ENCODE results near the gene KLF15. TPM values are rescaled to one million over a fixed set of nuclear protein-coding genes. Genes with fewer than 3 reads are reported as not detected.

The KLF15 gene
- polyA plus RNA-seq, 2 of the 4 experiments (the other 2 are of a cell fraction): not detected

GRCh38 chr3:126396536-126396935, 39.3 kb upstream of the KLF15 start:
- POLR2A ChIA-PET: no interaction called here

GRCh38 chr3:126395846-126396513, 38.8 kb upstream of the KLF15 start:
- FAIRE-seq (no peak), DNase-seq (ENCODE audit: low read depth in 1 of 2, low spot score in 1 of 2) (no peak), ATAC-seq (no peak)
- no peak overlapping the region for H3K4me2 ChIP-seq
- 60% methylated on average over 5 of the region's 6 CpGs for WGBS (ENCODE audit: missing lambda C conversion rate)
- no peak for TF ChIP-seq TP53 (CRISPR knock-in tag; IDR thresholded peaks at IDR 0.05)
- no peak for TF ChIP-seq HMGXB4 (CRISPR knock-in tag; IDR thresholded peaks at IDR 0.05; ENCODE audit: borderline replicate concordance)
- TF ChIP-seq SMC3 (IDR thresholded peaks at IDR 0.05): no peak
- no peaks in the 10 kb centered on the region for H3K4me1 ChIP-seq
- CTCF ChIA-PET: interaction anchor here (0.6 to 11.1 kb wide), 5 partner anchors 11 to 264 kb away, joined by 3 to 110 read pairs (median 3); no protein-coding TSS in a partner anchor
- H3K9me3 ChIP-seq: no peaks in the 10 kb centered on the region
- no peak overlapping the region for H3K27ac ChIP-seq
- no peak overlapping the region for H3K4me3 ChIP-seq
- POLR2A ChIA-PET: no interaction called here

More at GRCh38 chr3:126396536-126396935, 39.3 kb upstream of the KLF15 start:
- H3K4me3 ChIP-seq: no peak overlapping the region
- no peak for FAIRE-seq
- H3K4me2 ChIP-seq: no peak overlapping the region
- H3K4me1 ChIP-seq: no peaks in the 10 kb centered on the region
- CTCF ChIA-PET: interaction anchor here (1.5 to 11.1 kb wide), 2 partner anchors 11 to 264 kb away, joined by 3 to 110 read pairs; no protein-coding TSS in a partner anchor
- TF ChIP-seq ESRRA (IDR thresholded peaks at IDR 0.05; ENCODE audit: borderline replicate concordance, low read length): no peak
- DNase-seq (ENCODE audit: low read depth in 1 of 2, low spot score in 1 of 2): no peak
- WGBS (ENCODE audit: missing lambda C conversion rate): 53% methylated on average over 5 of the region's 5 CpGs
- no peak overlapping the region for H3K27ac ChIP-seq
- no peaks in the 10 kb centered on the region for H3K9me3 ChIP-seq
- ATAC-seq: no peak

GRCh38 chr3:126394977-126395321, 37.7 kb upstream of the KLF15 start:
- TF ChIP-seq ATOH8 (CRISPR knock-in tag; IDR thresholded peaks at IDR 0.05; ENCODE audit: low read depth) (no peak), FOSB (CRISPR knock-in tag; IDR thresholded peaks at IDR 0.05) (no peak), TP53 (CRISPR knock-in tag; IDR thresholded peaks at IDR 0.05) (no peak), FOXS1 (CRISPR knock-in tag; IDR thresholded peaks at IDR 0.05) (no peak), NPAS2 (CRISPR knock-in tag; IDR thresholded peaks at IDR 0.05; ENCODE audit: borderline replicate concordance) (no peak), ELK1 (IDR thresholded peaks at IDR 0.05; ENCODE audit: low read depth, low read length) (no peak), GATA3 (IDR thresholded peaks at IDR 0.05; ENCODE audit: borderline replicate concordance) (no peak), KDM5A (IDR thresholded peaks at IDR 0.05) (no peak), RFX5 (IDR thresholded peaks at IDR 0.05) (no peak), SREBF2 (IDR thresholded peaks at IDR 0.05) (no peak), HMGXB4 (CRISPR knock-in tag; IDR thresholded peaks at IDR 0.05; ENCODE audit: borderline replicate concordance) (no peak), EHF (CRISPR knock-in tag; IDR thresholded peaks at IDR 0.05) (no peak), EHMT2 (IDR thresholded peaks at IDR 0.05; ENCODE audit: low read depth) (no peak), HOXA7 (CRISPR knock-in tag; IDR thresholded peaks at IDR 0.05) (no peak)
- Histone ChIP-seq H3K4me3 (no peak overlapping the region), H3K27ac (no peak overlapping the region), H3K9me3 (no peaks in the 10 kb centered on the region), H3K4me1 (no peaks in the 10 kb centered on the region), H3K4me2 (no peak overlapping the region)
- DNase-seq (ENCODE audit: low read depth in 1 of 2, low spot score in 1 of 2): no peak
- CTCF ChIA-PET: interaction anchor here (1.2 to 11.1 kb wide), 3 partner anchors 149 to 263 kb away, joined by 3 to 110 read pairs (median 4); no protein-coding TSS in a partner anchor
- no peak for FAIRE-seq
- WGBS (ENCODE audit: missing lambda C conversion rate): 83% methylated on average over 13 of the region's 30 CpGs
- no peak for ATAC-seq
- POLR2A ChIA-PET: no interaction called here
